HG02678 (cell line): Measurements from ENCODE around the gene SVEP1.
A peak's percentile ranks its signal among the peaks of the same experiment; 100 is the strongest.
"Not testable (repeated sequence)": the region's sequence is repeated elsewhere in the genome, so short reads cannot be mapped to it uniquely, and the experiment has no call there.

ENCODE experiments used
- ATAC-seq: cut with Tn5 transposase; IDR thresholded peaks from one replicate; pipeline ENCODE4 v1.9.1; 2021; ENCODE audit warnings: mild to moderate bottlenecking, moderate library complexity; ENCODE audit not compliant: unreplicated experiment

The SVEP1 gene

DNA sequence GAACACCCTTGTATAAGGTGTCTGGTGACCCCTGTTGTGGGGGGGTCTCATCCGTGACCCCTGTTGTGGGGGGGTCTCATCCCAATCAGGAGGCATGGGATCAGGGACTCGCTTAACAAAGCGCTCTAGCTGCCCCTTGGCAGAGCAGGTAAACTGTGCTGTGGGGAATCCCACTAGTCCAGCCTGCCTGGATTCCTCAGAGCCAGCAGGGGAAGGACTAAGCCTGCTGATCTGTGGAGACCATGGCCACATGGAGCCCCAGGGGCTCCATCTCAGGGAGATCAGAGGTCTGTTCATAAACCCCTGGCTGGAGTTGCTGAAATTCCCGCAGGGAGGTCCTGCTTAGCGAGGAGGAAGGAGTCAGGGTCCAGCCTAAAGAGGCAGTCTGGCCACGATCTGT is 196.1 kb downstream of the SVEP1 start:
- ATAC-seq, result no peak

DNA sequence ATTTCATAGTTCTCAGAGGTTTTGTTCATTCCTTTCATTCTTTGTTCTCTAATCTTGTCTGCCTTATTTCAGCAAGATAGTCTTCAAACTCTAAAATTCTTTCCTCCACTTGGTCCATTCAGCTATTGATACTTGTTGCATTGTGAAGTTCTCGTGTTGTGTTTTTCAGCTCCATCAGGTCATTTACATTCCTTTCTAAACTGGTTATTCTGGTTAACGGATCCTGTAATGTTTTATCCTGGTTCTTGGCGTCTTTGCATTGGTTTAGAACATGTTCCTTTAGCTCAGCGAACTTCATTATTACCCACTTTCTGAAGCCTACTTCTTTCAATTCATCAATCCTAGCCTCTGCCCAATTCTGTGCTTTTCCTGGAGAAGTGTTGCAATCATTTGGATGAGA is 196.8 kb downstream of the SVEP1 start:
- no peak for ATAC-seq

DNA sequence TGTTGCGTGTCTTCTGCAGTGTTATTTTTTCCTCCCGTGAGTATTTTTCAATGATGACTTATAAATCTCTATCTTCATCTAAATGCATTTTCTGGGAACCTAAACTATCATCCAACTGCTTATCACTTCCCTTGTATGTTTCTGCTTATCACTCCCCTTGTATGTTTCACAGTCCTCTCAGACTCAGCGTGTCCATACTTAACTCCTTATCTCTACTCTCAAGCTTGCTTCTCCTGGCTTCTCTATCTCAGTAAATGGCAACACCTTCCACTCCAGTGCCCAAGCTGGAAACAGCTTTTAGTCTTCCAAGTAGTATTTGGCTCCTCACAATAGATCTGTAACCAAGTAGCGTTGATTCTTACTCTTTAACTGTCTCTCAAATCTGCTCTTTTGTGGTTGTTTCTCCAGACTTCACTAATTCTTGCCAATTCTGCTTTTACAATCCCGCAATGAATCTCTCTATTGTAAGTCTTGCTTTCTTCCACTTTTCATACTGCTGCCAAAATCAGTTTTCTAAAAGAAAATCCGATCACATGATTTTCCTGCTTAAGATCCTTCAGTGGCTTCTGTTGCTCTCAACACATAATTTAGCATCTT is 208.0 kb downstream of the SVEP1 start:
- no peak for ATAC-seq

DNA sequence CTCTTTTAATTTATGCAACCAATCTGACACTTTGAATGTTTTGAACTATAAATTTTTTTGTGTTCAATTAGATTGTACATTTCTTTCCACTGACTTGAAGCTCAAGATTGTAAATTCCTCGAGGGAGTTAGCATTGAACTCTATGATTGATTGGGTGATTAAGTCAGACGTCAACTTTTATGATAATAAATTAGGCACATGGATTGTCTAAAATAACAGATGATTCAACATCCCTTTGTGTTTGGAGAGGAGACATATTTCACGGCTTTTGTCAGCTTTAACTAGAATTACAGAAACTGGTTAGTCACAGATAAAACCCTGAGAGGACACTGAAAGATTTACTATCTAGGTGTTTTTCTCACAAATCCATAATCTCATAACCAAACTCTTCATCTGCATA is 209.2 kb downstream of the SVEP1 start:
- no peak for ATAC-seq

DNA sequence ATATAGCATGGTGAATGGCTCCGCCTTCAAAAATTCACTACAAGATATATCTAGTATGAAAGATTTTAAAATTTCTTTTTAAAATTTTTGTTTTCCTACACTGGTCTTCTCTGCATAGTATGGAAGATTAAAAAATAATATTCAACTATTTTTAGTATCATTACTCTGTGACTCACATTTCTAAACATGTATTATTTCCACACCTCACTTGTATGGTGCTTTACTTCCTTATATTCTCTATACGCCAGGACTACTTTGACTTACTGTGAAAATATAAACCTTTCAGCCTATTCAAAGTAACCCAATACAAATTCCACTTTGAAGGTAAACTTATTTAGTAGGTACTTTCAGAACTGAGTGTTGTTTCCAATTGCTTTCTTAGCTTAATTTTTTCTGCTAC is 215.1 kb downstream of the SVEP1 start:
- no peak for ATAC-seq

DNA sequence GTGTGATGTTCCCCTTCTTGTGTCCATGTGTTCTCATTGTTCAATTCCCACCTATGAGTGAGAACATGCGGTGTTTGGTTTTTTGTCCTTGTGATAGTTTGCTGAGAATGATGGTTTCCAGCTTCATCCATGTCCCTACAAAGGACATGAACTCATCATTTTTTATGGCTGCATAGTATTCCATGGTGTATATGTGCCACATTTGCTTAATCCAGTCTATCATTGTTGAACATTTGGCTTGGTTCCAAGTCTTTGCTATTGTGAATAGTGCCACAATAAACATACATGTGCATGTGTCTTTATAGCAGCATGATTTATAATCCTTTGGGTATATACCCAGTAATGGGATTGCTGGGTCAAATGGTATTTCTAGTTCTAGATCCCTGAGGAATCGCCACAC is 220.5 kb downstream of the SVEP1 start:
- not testable (repeated sequence) for ATAC-seq

DNA sequence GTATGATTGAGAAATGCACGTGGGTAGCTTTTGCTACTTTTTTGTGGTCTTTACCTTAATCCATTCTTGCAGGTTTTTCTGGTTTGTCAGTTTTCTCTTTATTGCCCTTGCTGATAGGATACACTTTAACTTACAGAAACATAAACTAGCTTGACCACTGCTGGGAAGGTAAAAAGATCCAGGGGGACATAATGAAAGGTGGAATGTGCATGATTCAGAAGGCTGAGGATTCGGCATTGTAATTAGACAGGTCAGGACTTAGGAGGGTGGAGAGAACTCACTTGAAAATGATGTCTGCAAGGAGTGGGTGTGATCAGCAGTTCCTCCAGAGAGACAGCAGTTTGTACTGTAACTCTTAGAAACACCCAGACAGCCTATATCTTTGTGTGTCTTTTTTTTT is 222.0 kb downstream of the SVEP1 start:
- ATAC-seq, result no peak

DNA sequence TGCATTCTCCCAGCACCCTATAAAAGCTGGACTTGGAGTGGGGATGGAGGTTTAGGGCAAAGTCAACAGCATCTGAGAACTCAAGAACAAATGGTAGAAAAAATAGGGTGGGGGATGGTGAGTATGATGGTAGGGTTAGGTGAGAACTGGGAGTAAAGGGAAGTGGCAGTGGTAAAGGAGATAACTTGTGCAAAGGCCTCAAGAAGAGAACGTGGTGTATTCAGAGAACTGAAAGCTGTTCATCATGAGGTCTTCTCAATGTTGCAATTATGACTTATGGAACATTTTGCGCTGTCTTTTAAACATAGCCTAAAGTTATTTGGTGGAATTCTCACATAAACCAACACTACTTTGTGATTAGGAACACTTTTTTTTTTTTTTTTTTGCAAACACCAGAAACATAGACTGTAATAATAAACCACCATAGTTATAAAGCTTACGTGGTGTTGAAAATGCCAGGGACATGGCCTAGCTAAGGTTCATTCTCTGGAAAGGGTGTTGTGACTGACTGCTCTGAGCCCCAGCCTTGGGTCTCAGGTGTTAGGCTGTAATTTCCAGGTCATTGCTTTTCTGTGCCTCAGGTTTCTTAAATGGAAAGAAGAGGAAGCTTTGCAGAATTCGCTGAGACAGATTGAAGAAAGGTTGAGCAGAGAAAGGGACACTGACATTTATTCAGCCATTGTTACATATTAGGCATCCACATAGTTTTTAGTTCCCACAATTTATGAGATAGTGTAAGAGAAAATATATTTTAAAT is 222.7 kb downstream of the SVEP1 start:
- ATAC-seq, result no peak

DNA sequence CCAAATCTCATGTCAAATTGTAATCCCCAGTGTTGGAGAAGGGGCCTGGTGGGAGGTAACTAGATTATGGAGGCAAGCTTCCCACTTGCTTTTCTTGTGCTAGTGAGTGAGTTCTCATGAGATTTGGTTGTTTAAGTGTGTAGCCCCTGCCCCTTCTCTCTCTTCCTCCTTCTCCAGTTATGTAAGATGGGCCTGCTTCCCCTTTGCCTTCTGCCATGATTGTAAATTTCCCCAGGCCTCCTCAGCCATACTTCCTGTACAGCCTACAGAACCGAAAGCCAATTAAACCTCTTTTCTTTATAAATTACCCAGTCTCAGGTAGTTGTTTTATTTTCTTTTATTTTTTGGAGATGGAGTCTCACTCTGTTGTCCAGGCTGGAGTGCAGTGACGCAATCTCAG is 223.6 kb downstream of the SVEP1 start:
- no peak for ATAC-seq

DNA sequence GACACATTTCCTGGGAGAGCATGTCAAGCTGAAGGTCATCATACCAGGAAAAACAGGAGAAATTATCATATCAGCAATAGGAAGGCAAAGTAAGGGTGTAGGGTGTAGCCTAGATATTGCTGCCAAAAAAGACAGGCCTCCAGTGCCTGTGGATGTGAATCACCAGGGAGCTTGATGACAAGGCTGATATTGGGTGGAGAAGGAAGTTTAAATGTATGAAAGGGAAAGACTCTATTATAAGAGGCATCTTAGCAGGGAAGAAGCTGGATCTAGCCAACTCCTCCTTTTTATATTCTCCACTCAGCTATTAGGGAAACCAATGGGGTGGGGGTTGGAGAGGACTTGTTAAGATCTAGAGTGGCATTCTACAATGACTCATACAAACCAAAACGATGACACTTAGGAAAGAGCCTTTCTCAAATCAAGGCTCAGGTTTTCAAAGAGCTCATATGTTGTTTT is 228.5 kb downstream of the SVEP1 start:
- no peak for ATAC-seq

DNA sequence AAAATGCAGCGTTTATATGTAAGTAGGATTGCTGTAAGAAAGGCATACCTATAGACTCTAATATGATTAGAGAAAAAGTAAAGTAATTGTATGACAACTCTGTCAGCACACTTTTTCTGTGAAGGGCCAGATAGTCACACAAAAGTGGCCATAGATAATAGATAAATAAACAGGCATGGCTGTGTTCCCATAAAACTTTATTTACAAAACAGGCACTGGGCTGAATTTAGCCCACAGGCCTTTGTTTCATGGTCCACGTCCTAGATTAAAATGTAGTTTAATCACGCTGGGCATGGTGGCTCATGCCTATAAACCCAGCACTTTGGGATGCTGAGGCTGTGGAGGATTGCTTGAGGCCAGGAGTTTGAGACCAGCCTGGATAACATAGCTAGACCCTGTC is 233.2 kb downstream of the SVEP1 start:
- no peak for ATAC-seq

DNA sequence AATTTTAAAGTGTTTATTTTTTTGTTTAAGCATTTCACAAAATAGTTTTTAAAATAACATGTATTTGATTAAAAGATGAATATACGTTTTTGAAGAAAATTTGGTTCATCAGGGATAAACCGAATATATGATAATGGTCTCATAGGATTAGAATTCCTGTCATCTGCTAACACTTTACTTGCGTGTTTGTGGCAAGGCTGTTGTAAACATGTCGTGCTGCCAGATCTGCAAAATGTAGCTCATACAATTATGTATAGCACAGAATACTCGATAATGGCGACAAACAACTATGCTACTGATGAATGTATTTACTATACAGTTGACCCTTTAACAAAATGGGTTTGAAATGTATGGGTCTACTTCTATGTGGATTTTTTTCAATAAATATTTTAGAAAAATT is 234.7 kb downstream of the SVEP1 start:
- ATAC-seq, result no peak

DNA sequence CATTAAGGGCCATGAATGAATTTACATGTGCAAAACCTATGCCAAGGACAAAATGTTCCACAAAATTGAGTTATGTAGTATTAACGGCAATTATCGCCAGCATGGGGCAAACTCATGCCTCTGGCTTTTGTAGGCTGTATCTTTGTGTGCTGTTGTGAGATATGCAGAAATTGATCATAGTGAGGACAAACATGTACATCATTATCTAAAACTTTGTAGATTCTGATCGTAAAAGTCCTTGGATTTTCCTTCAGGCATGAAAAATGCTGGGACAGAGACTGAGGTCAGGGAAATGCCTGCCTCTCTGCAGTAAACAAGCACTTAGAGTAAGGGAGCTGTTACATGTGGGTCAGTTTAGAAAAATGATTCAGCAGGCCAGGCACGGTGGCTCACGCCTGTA is 236.0 kb downstream of the SVEP1 start:
- ATAC-seq, result no peak

DNA sequence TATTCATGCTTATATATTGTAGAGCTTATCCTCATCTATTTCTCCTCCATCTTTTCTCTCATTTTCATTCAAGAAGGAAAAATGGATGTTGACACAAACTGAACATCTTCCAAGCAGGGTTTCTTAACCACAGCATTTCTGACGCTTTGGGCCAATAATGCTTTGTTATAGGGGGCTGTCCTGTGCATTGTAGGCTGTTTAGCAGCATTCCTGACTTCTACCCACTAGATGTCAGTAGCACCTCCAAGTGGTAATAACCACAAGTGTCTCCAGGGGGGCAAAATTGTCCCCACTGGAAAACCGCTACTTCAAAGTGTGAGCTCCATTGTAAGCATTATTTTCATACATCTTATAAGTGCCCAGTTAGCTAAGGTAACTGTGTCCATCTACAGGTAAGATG is 239.2 kb downstream of the SVEP1 start:
- ATAC-seq, result no peak

DNA sequence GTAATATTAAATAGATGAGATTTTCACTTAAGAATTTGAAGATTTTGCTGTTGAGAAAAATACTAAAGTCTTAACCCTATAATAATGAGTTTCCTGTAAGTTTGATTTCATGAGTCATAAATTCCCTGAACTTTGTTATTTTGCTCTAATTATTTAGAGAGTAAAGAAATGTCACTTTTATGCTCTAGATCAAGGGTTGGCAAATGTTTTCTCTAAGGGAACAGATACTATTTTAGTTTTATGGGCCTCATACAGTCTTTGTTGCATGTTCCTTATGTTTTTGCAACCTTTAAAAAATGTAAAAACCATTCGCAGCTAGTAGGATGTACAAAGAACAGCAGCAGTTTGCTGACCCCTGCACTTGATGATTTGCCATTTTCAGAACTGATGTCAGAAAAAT is 241.4 kb downstream of the SVEP1 start:
- ATAC-seq, result no peak

DNA sequence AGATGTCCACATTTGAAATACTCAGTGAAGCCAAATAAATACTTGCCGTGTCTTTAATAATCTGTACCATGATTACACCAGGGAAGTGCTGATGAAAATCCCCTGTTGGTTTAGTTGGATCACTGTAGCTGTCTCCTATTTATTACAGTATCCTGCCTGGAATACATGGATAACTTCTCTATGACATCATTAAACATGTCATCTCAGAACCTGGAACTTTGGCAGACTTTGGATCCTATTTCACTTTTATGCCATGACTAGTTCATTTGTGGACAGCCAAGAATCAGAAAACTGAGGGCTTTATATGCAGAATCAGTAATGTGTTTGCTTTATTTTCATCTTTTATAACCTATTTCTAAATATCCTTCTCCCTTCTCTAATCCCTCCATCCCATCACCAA is 241.8 kb downstream of the SVEP1 start, which contains the start of gene TXNDC8:
TXNDC8 (minus strand) TSS at position 137 of the 400 bp plus-strand sequence.
- no peak for ATAC-seq

DNA sequence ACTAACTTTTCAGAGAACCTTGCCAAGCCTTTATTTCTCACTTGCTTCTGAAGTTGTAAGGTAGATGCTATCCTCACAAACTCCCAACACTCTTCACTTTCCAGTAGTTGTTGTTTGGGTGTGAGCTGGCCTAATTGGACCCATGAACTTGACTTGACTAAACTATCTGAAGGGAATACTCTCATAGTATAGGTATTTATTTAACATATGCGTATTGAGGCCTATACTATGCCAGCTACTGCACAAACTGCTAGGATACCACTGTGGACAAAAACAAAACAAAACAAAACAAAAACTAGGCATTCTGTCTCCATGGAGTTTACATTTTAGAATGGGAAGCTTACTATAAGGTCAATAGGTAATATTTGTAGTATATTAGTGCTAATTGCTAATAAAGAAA is 243.2 kb downstream of the SVEP1 start:
- no peak for ATAC-seq

DNA sequence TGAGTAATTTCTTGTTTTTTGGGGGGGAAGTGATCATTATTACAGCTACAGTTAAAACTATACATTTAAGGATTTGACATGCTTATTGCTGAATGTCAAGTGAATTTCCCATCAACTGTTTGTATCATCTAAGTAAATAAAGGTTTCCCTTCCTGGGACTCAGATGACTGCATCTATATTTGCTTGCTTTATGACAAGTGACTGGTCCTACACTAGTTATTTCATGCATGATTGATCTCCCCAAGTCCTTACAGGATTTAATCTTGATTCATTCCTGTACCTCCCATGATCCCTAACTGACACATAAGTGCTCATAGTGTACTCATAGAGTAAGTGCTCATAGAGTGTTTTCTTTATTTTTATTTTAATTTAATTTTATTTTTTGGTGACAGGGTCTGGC is 244.7 kb downstream of the SVEP1 start:
- ATAC-seq, result no peak

DNA sequence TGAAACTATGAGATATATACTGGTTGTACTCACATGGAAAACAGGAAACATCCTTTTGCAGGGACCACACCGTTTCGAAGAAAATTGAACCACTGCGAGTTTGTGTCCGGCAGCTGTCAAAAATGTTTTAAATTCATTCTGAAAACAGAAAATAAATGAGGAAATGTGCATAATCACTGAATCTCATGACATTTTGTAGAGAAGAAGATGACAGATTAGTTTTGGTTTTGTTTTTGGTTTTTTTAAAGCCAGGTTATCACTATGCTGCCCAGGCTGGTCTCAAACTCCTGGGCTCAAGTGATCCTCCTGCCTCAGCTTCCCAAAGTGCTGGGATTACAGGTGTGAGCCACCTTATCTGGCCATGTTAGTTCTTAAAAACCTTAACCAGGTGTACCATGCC is 245.4 kb downstream of the SVEP1 start:
- peak; percentile 69 for ATAC-seq

DNA sequence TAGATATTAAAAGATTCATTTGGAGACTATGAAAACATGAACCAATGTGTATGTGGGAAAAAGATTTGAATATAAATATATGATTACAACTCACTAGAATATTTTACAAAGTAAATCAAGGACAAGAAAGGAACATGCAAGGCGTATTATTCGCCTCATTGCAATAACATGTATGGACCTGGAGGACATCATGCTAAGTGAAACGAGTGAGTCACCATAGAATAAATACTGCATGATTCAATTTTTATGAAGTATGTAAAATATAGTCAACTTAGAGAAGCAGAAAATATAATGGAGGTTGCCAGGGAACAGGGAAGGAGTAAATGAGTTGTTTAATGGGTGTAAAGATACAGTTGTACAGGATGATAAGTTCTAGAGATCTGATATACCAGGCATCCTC is 246.8 kb downstream of the SVEP1 start:
- no peak for ATAC-seq

DNA sequence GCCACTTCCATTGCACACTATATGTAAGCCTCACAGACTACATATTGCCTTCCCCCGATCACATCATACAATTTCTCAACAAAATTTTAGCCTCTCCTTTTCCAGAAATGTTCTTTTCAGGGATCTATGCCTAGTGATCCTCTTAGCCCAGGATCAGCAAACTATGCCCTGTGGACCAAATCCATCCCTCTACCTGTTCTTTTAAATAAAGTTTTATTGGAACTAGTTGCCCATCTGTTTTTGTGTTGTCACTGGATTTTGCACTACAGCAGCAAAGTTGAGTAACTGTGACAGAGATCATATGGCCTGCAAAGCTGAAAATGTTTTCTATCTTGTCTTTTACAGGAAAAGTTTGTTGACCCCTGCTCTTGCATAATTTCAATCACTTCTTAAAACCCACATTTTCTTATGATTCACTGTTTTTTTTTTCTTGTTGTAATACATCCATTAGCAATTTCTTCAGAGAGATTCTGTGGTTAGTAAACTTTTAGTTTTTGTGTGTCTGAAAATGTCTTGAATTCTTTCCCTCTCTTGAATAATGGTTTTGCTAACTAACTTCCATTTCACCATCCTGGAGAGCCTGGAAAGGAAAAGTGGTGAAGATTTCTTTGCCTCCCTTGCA is 248.9 kb downstream of the SVEP1 start:
- ATAC-seq, result no peak

DNA sequence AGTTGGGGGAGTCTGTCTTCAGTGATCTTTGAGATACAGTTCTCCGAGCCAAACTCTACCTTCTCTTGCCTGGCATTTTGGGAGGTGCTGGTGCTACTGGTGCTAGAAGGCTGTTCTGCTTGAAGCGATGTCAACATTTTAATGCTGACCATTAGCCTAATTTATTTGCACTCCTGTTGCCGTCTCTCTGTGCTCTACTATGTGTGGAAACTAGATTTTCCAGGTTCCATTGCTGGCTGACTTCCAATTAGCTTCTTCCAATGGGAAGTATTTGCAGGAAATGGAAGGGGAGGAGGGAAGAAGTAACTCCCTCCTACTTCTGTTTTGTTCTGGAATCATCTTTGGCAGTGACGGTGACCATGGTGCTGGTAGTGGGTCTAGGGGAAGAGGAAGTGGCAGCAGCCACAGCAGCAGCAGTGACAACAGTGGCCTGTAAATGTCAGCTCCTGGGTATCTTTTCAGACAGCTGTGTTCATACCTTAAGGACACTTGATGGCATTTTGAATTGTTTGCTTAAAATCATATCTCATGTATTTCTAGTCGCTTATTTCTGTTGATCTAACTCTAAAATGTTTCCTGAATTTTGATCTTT is 249.8 kb downstream of the SVEP1 start:
- ATAC-seq, result no peak
